ENCODE measurements around the gene JADE3.

JADE3 gene

DNA sequence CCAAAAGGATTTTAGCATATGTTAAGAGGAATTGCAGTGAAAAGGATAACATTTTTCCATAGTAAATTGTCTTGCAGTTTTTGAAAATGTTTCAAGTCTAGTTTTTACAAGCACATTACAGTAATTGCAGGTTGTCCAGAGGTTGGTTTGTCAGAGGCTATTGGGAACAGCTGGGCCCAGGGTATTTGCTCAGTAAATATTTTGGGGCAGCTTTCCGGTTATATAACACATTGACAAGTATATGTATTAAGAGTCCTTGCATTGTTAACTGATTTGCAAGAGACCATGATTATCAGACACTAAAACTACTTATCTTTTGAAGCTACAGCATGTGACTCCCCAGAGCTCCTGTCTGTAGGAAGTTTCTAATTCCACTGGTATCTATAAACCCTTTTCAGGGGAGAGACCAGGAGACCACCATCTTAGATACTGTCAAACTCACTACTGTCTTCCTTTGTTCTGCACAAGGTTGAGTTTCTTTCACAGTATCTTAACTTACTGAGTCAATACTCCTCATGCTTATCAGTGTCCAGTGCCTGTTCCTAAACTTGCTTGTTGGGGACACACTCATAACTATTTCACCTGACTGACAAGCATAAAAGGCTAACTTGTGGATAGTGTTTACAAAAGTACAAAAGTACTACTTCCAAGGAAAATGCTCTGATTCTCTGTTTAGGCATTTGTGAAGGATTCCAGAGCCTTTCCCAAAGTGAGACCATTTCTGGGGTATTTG is 147.1 kb downstream of the JADE3 start:
- DNase-seq = no peak
- H3K9me3 Mint-ChIP-seq = peaks cover 18% of the 10 kb centered on the region
- no peaks in the 10 kb centered on the region for H3K27me3 Mint-ChIP-seq (ENCODE audit: low read depth, poor library complexity)
- no peak overlapping the region for H3K4me3 Mint-ChIP-seq
- H3K36me3 Mint-ChIP-seq (ENCODE audit: low read depth) = peaks cover 21% of the 10 kb centered on the region
- H3K27ac Mint-ChIP-seq = no peak overlapping the region
- no peaks in the 10 kb centered on the region for H3K4me1 Mint-ChIP-seq
- TF ChIP-seq CTCF (IDR thresholded peaks at IDR 0.05) = no peak

- no peak for DNase-seq
- Mint-ChIP-seq H3K36me3 (ENCODE audit: low read depth) (peaks cover 21% of the 10 kb centered on the region), H3K27ac (no peak overlapping the region), H3K4me3 (no peak overlapping the region), H3K27me3 (ENCODE audit: low read depth, poor library complexity) (no peaks in the 10 kb centered on the region), H3K9me3 (peaks cover 27% of the 10 kb centered on the region), H3K4me1 (no peaks in the 10 kb centered on the region)
- TF ChIP-seq CTCF (IDR thresholded peaks at IDR 0.05) = no peak
These were observed 148.5 kb downstream of the JADE3 start for GRCh38 chrX:47060708-47061107.

- no peak for TF ChIP-seq CTCF (IDR thresholded peaks at IDR 0.05)
- DNase-seq = no peak
- Mint-ChIP-seq H3K4me3 (no peak overlapping the region), H3K27ac (no peak overlapping the region), H3K4me1 (no peaks in the 10 kb centered on the region), H3K27me3 (ENCODE audit: low read depth, poor library complexity) (no peaks in the 10 kb centered on the region), H3K9me3 (peaks cover 24% of the 10 kb centered on the region), H3K36me3 (ENCODE audit: low read depth) (peaks cover 21% of the 10 kb centered on the region)
These were observed 149.2 kb downstream of the JADE3 start for GRCh38 chrX:47061238-47061919.

GRCh38 chrX:47063179-47063578 is 151.0 kb downstream of the JADE3 start:
- no peaks in the 10 kb centered on the region for H3K27me3 Mint-ChIP-seq (ENCODE audit: low read depth, poor library complexity)
- H3K4me1 Mint-ChIP-seq = no peaks in the 10 kb centered on the region
- H3K36me3 Mint-ChIP-seq (ENCODE audit: low read depth) = peaks cover 12% of the 10 kb centered on the region
- no peak for DNase-seq
- no peak for TF ChIP-seq CTCF (IDR thresholded peaks at IDR 0.05)
- no peak overlapping the region for H3K4me3 Mint-ChIP-seq
- H3K27ac Mint-ChIP-seq = no peak overlapping the region
- H3K9me3 Mint-ChIP-seq = peaks cover 26% of the 10 kb centered on the region

- H3K4me1 Mint-ChIP-seq = no peaks in the 10 kb centered on the region
- TF ChIP-seq CTCF (IDR thresholded peaks at IDR 0.05) = no peak
- no peaks in the 10 kb centered on the region for H3K27me3 Mint-ChIP-seq (ENCODE audit: low read depth, poor library complexity)
- H3K9me3 Mint-ChIP-seq = peaks cover 37% of the 10 kb centered on the region
- DNase-seq = no peak
- no peak overlapping the region for H3K27ac Mint-ChIP-seq
- H3K4me3 Mint-ChIP-seq = no peak overlapping the region
- H3K36me3 Mint-ChIP-seq (ENCODE audit: low read depth) = peaks cover under 1% of the 10 kb centered on the region
These were observed 156.0 kb downstream of the JADE3 start for GRCh38 chrX:47068214-47068613.

- Mint-ChIP-seq H3K27ac (no peak overlapping the region), H3K27me3 (ENCODE audit: low read depth, poor library complexity) (no peaks in the 10 kb centered on the region), H3K9me3 (peaks cover 41% of the 10 kb centered on the region), H3K4me3 (no peak overlapping the region), H3K36me3 (ENCODE audit: low read depth) (peaks cover 4% of the 10 kb centered on the region), H3K4me1 (no peaks in the 10 kb centered on the region)
- DNase-seq = no peak
- no peak for TF ChIP-seq CTCF (IDR thresholded peaks at IDR 0.05)
These were observed 156.5 kb downstream of the JADE3 start for GRCh38 chrX:47068720-47069119.
